Tongue (tissue), 2 donors: ENCODE results near the gene GATA2. TPM values are rescaled to one million over a fixed set of nuclear protein-coding genes. Genes with fewer than 3 reads are reported as not detected.

ENCODE experiments used
- DNase-seq: peaks from one replicate; pipeline ENCODE4 v3.0.0-alpha.2; 2015
- total RNA-seq: library from RNA; depleted of rRNA; stranded (reverse); fragments of >200 nt; gene quantifications from one replicate; pipeline ENCODE4 v1.2.3, GENCODE V29; 2014

GATA2 gene
- total RNA-seq, 1 donor from 2014 or later = 6.3 TPM

- DNase-seq = peak; percentile 45
These were observed 59.8 kb downstream of the GATA2 start for GRCh38 chr3:128432971-128433836.

- no peak for DNase-seq
These were observed 60.6 kb downstream of the GATA2 start for GRCh38 chr3:128432301-128432970.

DNA sequence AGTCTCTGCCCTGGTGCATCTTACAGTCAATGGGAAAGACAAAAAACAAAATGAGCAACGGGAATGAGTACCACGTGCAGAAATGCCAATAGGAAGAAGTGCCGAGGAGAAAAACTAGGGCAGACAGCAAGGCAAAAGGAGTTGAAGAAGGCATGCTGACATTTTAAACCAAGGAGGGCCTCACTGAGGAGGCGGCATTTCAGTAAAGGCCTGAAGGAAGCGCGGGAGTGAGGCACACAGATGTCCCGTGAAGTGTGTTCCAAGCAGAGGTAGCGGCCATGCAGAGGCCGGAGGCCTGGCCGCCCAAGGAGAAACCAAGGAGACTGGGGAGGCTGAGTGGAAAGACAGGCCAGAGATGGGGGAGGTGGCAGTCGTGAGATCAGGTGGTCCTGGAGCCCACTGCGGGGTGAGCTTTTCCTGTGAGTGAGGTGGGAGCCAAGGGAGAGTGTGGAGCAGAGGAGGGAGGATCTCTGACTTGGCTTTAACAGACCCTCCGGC is 61.1 kb downstream of the GATA2 start:
- no peak for DNase-seq

- no peak for DNase-seq
These were observed 62.3 kb downstream of the GATA2 start for GRCh38 chr3:128430731-128431130.

DNA sequence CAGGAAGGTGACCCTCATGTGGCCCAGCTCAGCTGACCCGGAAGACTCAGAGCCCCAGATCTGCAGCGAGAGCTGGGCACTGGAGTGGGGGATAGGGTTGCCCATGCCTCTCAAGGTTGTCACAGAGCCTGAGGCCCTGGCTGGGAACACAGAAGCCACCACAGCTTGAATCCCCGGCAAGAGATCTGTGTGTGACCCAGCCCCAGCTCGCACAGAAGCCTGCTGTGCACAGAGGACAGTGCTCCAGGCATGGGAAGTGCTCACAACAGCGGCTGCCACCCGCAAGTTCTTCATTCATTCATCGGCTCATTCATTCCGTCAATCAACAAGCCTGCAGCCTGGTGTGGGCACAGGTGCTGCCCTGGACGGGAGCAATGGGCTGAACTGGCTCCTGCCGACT is 62.7 kb downstream of the GATA2 start:
- DNase-seq = no peak

GRCh38 chr3:128429751-128430150 is 63.2 kb downstream of the GATA2 start:
- DNase-seq = no peak

Other genes starting within 250 kb of the GATA2 start
- not detected for gene DNAJB8, start 26.3 kb downstream of the GATA2 start, total RNA-seq
- gene RPN1, start 157.6 kb upstream of the GATA2 start, total RNA-seq = 150 TPM
- 53.4 TPM for gene RAB7A, start 233.0 kb upstream of the GATA2 start, total RNA-seq